ENCODE data around the gene STK32B. TPM values are rescaled to one million over a fixed set of nuclear protein-coding genes. Genes with fewer than 3 reads are reported as not detected.

The STK32B gene
- total RNA-seq, 1 donor from 2014 or later: not detected

- intact Hi-C loops (cut with micrococcal nuclease): no loop called here
- DNase-seq (ENCODE audit: low spot score): no peak
- Mint-ChIP-seq H3K27ac (no peak overlapping the region), H3K9me3 (peaks cover 3% of the 10 kb centered on the region), H3K27me3 (ENCODE audit: insufficient read depth) (no peaks in the 10 kb centered on the region), H3K36me3 (ENCODE audit: low read depth) (no peaks in the 10 kb centered on the region), H3K4me3 (no peak overlapping the region), H3K4me1 (ENCODE audit: low read depth) (no peaks in the 10 kb centered on the region)
Measured at GRCh38 chr4:5366421-5366820, 315.1 kb downstream of the STK32B start.

- no peak overlapping the region for H3K4me3 Mint-ChIP-seq
- H3K4me1 Mint-ChIP-seq (ENCODE audit: low read depth): no peaks in the 10 kb centered on the region
- no peak overlapping the region for H3K27ac Mint-ChIP-seq
- intact Hi-C loops (cut with micrococcal nuclease): no loop called here
- no peaks in the 10 kb centered on the region for H3K9me3 Mint-ChIP-seq
- H3K27me3 Mint-ChIP-seq (ENCODE audit: insufficient read depth): no peaks in the 10 kb centered on the region
- H3K36me3 Mint-ChIP-seq (ENCODE audit: low read depth): no peaks in the 10 kb centered on the region
- DNase-seq (ENCODE audit: low spot score): no peak
Measured at GRCh38 chr4:5368426-5368825, 317.1 kb downstream of the STK32B start.

- Mint-ChIP-seq H3K4me1 (ENCODE audit: low read depth) (no peaks in the 10 kb centered on the region), H3K9me3 (peaks cover 2% of the 10 kb centered on the region), H3K4me3 (no peak overlapping the region), H3K36me3 (ENCODE audit: low read depth) (no peaks in the 10 kb centered on the region), H3K27ac (no peak overlapping the region), H3K27me3 (ENCODE audit: insufficient read depth) (no peaks in the 10 kb centered on the region)
- no peak for DNase-seq (ENCODE audit: low spot score)
- intact Hi-C loops (cut with micrococcal nuclease): no loop called here
Measured at GRCh38 chr4:5370286-5370685, 319.0 kb downstream of the STK32B start.

- no peak overlapping the region for H3K27ac Mint-ChIP-seq
- H3K4me1 Mint-ChIP-seq (ENCODE audit: low read depth): no peaks in the 10 kb centered on the region
- intact Hi-C loops (cut with micrococcal nuclease): no loop called here
- H3K4me3 Mint-ChIP-seq: no peak overlapping the region
- H3K9me3 Mint-ChIP-seq: peaks cover 5% of the 10 kb centered on the region
- H3K27me3 Mint-ChIP-seq (ENCODE audit: insufficient read depth): no peaks in the 10 kb centered on the region
- H3K36me3 Mint-ChIP-seq (ENCODE audit: low read depth): no peaks in the 10 kb centered on the region
- DNase-seq (ENCODE audit: low spot score): no peak
Measured at GRCh38 chr4:5371415-5372190, 320.3 kb downstream of the STK32B start.

GRCh38 chr4:5372198-5372597 is 320.9 kb downstream of the STK32B start:
- no peaks in the 10 kb centered on the region for H3K4me1 Mint-ChIP-seq (ENCODE audit: low read depth)
- H3K9me3 Mint-ChIP-seq: peaks cover 9% of the 10 kb centered on the region
- no peak overlapping the region for H3K27ac Mint-ChIP-seq
- H3K4me3 Mint-ChIP-seq: no peak overlapping the region
- H3K36me3 Mint-ChIP-seq (ENCODE audit: low read depth): no peaks in the 10 kb centered on the region
- no peak for DNase-seq (ENCODE audit: low spot score)
- no peaks in the 10 kb centered on the region for H3K27me3 Mint-ChIP-seq (ENCODE audit: insufficient read depth)
- intact Hi-C loops (cut with micrococcal nuclease): no loop called here

- Mint-ChIP-seq H3K4me1 (ENCODE audit: low read depth) (no peaks in the 10 kb centered on the region), H3K36me3 (ENCODE audit: low read depth) (no peaks in the 10 kb centered on the region)
- intact Hi-C loops (cut with micrococcal nuclease): no loop called here
Measured at GRCh38 chr4:5373327-5373726, 322.0 kb downstream of the STK32B start.

GRCh38 chr4:5374592-5374991 is 323.3 kb downstream of the STK32B start:
- no peaks in the 10 kb centered on the region for H3K27me3 Mint-ChIP-seq (ENCODE audit: insufficient read depth)
- no peak overlapping the region for H3K27ac Mint-ChIP-seq
- H3K9me3 Mint-ChIP-seq: peaks cover 12% of the 10 kb centered on the region
- no peaks in the 10 kb centered on the region for H3K36me3 Mint-ChIP-seq (ENCODE audit: low read depth)
- intact Hi-C loops (cut with micrococcal nuclease): no loop called here
- H3K4me1 Mint-ChIP-seq (ENCODE audit: low read depth): no peaks in the 10 kb centered on the region
- H3K4me3 Mint-ChIP-seq: no peak overlapping the region
- DNase-seq (ENCODE audit: low spot score): no peak

More at GRCh38 chr4:5373327-5373726, 322.0 kb downstream of the STK32B start:
- peaks cover 10% of the 10 kb centered on the region for H3K9me3 Mint-ChIP-seq
- DNase-seq (ENCODE audit: low spot score): no peak
- H3K27ac Mint-ChIP-seq: no peak overlapping the region
- no peaks in the 10 kb centered on the region for H3K27me3 Mint-ChIP-seq (ENCODE audit: insufficient read depth)
- H3K4me3 Mint-ChIP-seq: no peak overlapping the region

GRCh38 chr4:5374994-5375393 is 323.7 kb downstream of the STK32B start:
- Mint-ChIP-seq H3K4me3 (no peak overlapping the region), H3K27ac (no peak overlapping the region), H3K4me1 (ENCODE audit: low read depth) (no peaks in the 10 kb centered on the region), H3K27me3 (ENCODE audit: insufficient read depth) (peaks cover under 1% of the 10 kb centered on the region), H3K9me3 (peaks cover 12% of the 10 kb centered on the region), H3K36me3 (ENCODE audit: low read depth) (no peaks in the 10 kb centered on the region)
- intact Hi-C loops (cut with micrococcal nuclease): no loop called here
- no peak for DNase-seq (ENCODE audit: low spot score)

- Mint-ChIP-seq H3K36me3 (ENCODE audit: low read depth) (no peaks in the 10 kb centered on the region), H3K27me3 (ENCODE audit: insufficient read depth) (peaks cover 2% of the 10 kb centered on the region), H3K9me3 (peaks cover 12% of the 10 kb centered on the region), H3K27ac (no peak overlapping the region), H3K4me3 (no peak overlapping the region), H3K4me1 (ENCODE audit: low read depth) (no peaks in the 10 kb centered on the region)
- intact Hi-C loops (cut with micrococcal nuclease): no loop called here
- no peak for DNase-seq (ENCODE audit: low spot score)
Measured at GRCh38 chr4:5376015-5376414, 324.7 kb downstream of the STK32B start.

GRCh38 chr4:5378002-5378401 is 326.7 kb downstream of the STK32B start:
- H3K36me3 Mint-ChIP-seq (ENCODE audit: low read depth): no peaks in the 10 kb centered on the region
- DNase-seq (ENCODE audit: low spot score): no peak
- peaks cover 2% of the 10 kb centered on the region for H3K27me3 Mint-ChIP-seq (ENCODE audit: insufficient read depth)
- intact Hi-C loops (cut with micrococcal nuclease): no loop called here
- H3K27ac Mint-ChIP-seq: no peak overlapping the region
- no peaks in the 10 kb centered on the region for H3K4me1 Mint-ChIP-seq (ENCODE audit: low read depth)
- no peak overlapping the region for H3K4me3 Mint-ChIP-seq
- peaks cover 12% of the 10 kb centered on the region for H3K9me3 Mint-ChIP-seq

GRCh38 chr4:5379895-5380294 is 328.6 kb downstream of the STK32B start:
- no peaks in the 10 kb centered on the region for H3K4me1 Mint-ChIP-seq (ENCODE audit: low read depth)
- no peaks in the 10 kb centered on the region for H3K36me3 Mint-ChIP-seq (ENCODE audit: low read depth)
- DNase-seq (ENCODE audit: low spot score): no peak
- H3K4me3 Mint-ChIP-seq: no peak overlapping the region
- H3K9me3 Mint-ChIP-seq: peaks cover 12% of the 10 kb centered on the region
- intact Hi-C loops (cut with micrococcal nuclease): no loop called here
- no peak overlapping the region for H3K27ac Mint-ChIP-seq
- peaks cover 2% of the 10 kb centered on the region for H3K27me3 Mint-ChIP-seq (ENCODE audit: insufficient read depth)

GRCh38 chr4:5381961-5382441 is 330.7 kb downstream of the STK32B start:
- Mint-ChIP-seq H3K4me1 (ENCODE audit: low read depth) (no peaks in the 10 kb centered on the region), H3K27ac (no peak overlapping the region), H3K9me3 (peaks cover 4% of the 10 kb centered on the region), H3K36me3 (ENCODE audit: low read depth) (no peaks in the 10 kb centered on the region), H3K4me3 (no peak overlapping the region), H3K27me3 (ENCODE audit: insufficient read depth) (peaks cover 2% of the 10 kb centered on the region)
- no peak for DNase-seq (ENCODE audit: low spot score)
- intact Hi-C loops (cut with micrococcal nuclease): no loop called here

- Mint-ChIP-seq H3K4me3 (no peak overlapping the region), H3K9me3 (peaks cover 2% of the 10 kb centered on the region), H3K36me3 (ENCODE audit: low read depth) (no peaks in the 10 kb centered on the region), H3K4me1 (ENCODE audit: low read depth) (no peaks in the 10 kb centered on the region), H3K27me3 (ENCODE audit: insufficient read depth) (peaks cover 2% of the 10 kb centered on the region), H3K27ac (no peak overlapping the region)
- no peak for DNase-seq (ENCODE audit: low spot score)
- intact Hi-C loops (cut with micrococcal nuclease): no loop called here
Measured at GRCh38 chr4:5383191-5383980, 332.1 kb downstream of the STK32B start.
